GM12878 (cell line): ENCODE results near the gene PSMD8. TPM values are rescaled to one million over a fixed set of nuclear protein-coding genes. Genes with fewer than 3 reads are reported as not detected.

ENCODE experiments used
- ATAC-seq: fragments of 200-7000 bp; cut with Tn5 transposase; 3 replicates; pipeline ENCODE4 v1.9.1; 2020; ENCODE audit warnings: mild to moderate bottlenecking, moderate library complexity
- BruUV-seq: library from RNA; stranded (reverse); fragments of 400-500 nt; replicated peaks from 2 replicates; lab custom pipeline; 2021; lab: Mats Ljungman, UMichigan
- CTCF ChIA-PET: fragments of 300-600 bp; sonication (Branson Sonifier 250); formaldehyde crosslinking; extraction: SDS; loops from one replicate; lab custom pipeline; 2021; ENCODE audit warnings: inconsistent platforms; lab: Yijun Ruan, JAX
- POLR2A ChIA-PET: fragments of 350-600 bp; formaldehyde crosslinking; extraction: SDS; loops from one replicate; lab custom pipeline; 2021; ENCODE audit warnings: inconsistent platforms; lab: Charles Lee
- RAD21 ChIA-PET: fragments of 300-600 bp; sonication (Branson Sonifier 250); formaldehyde crosslinking; loops from one replicate; lab custom pipeline; 2023; ENCODE audit warnings: antibody characterized with exemption; ENCODE audit not compliant: unreplicated experiment; lab: Charles Lee
- SMC1A ChIA-PET: fragments of 300-600 bp; sonication (Branson Sonifier 250); formaldehyde crosslinking; loops from one replicate; lab custom pipeline; 2023; ENCODE audit not compliant: unreplicated experiment, uncharacterized antibody; lab: Charles Lee
- DNase-seq: peaks from one replicate; pipeline ENCODE4 v3.0.0-alpha.2; 2011; ENCODE audit warnings: low read depth, low spot score
- FAIRE-seq: peaks from 3 replicates; lab custom pipeline; 2011; peaks lifted over from hg19 to GRCh38; lab: Jason Lieb, UNC
- H2AFZ ChIP-seq: 2 replicates; pipeline ENCODE4 v1.6.0; 2011; ENCODE audit warnings: low read depth, low read length, control low read depth; ENCODE audit not compliant: control insufficient read depth
- H3K27ac ChIP-seq: 2 replicates; pipeline ENCODE4 v1.5.1; 2011; ENCODE audit warnings: control low read depth; ENCODE audit not compliant: control insufficient read depth, insufficient read depth
- H3K27me3 ChIP-seq, 2 experiments: replicated peaks in 1 of 2; 2 replicates each; pipeline versions ENCODE4 v1.6.0 to v1.6.1; 2011; ENCODE audit warnings: low read length in 1 of 2; ENCODE audit not compliant: control insufficient read depth in 2 of 2, insufficient read depth in 2 of 2
- H3K36me3 ChIP-seq, 2 experiments: 2 replicates each; pipeline ENCODE4 v1.5.1; 2011; ENCODE audit warnings: low read length in 1 of 2; ENCODE audit not compliant: control insufficient read depth in 2 of 2, insufficient read depth in 2 of 2
- H3K4me1 ChIP-seq: 2 replicates; pipeline ENCODE4 v1.6.1; 2011; ENCODE audit warnings: mild to moderate bottlenecking, low read length, moderate library complexity, mixed read lengths; ENCODE audit not compliant: control insufficient read depth, insufficient read depth
- H3K4me2 ChIP-seq: 2 replicates; pipeline ENCODE4 v1.6.0; 2011; ENCODE audit warnings: control low read depth; ENCODE audit not compliant: control insufficient read depth, insufficient read depth
- H3K4me3 ChIP-seq: fragments of 200-600 bp; sonication (generic); 2 replicates; pipeline ENCODE4 v1.5.1; 2016
- H3K79me2 ChIP-seq: 2 replicates; pipeline ENCODE4 v1.6.0; 2011; ENCODE audit warnings: low read length; ENCODE audit not compliant: control insufficient read depth, insufficient read depth
- H3K9ac ChIP-seq: 2 replicates; pipeline ENCODE4 v1.8.0; 2011; ENCODE audit warnings: low read length, control low read depth, mixed read lengths; ENCODE audit not compliant: control insufficient read depth, insufficient read depth
- H3K9me3 ChIP-seq: replicated peaks from 3 replicates; pipeline ENCODE4 v1.5.1; 2011; ENCODE audit warnings: mild to moderate bottlenecking, low read length; ENCODE audit not compliant: control insufficient read depth, insufficient read depth
- H4K20me1 ChIP-seq: 2 replicates; pipeline ENCODE4 v1.6.0; 2011; ENCODE audit not compliant: control insufficient read depth, insufficient read depth
- RFX5 ChIP-seq: IDR thresholded peaks from 2 replicates; pipeline ENCODE4 v1.6.1; 2011; ENCODE audit warnings: low read depth, low read length, improper control_type of control experiment
- RUNX3 ChIP-seq: IDR thresholded peaks from 2 replicates; pipeline ENCODE4 v1.6.1; 2012; ENCODE audit warnings: low read length, inconsistent platforms
- TBL1XR1 ChIP-seq: IDR thresholded peaks from 2 replicates; pipeline ENCODE4 v1.6.1; 2012; ENCODE audit warnings: low read depth, low read length, improper control_type of control experiment
- WGBS: methylation state at CpG from one replicate; pipeline ENCODE4 v1.1.6; 2016; ENCODE audit warnings: low lambda C conversion rate; ENCODE audit not compliant: insufficient replicate concordance, insufficient coverage; ENCODE audit errors: missing lambda C conversion rate; 5-methylcytosine and 5-hydroxymethylcytosine counted together
- in situ Hi-C: fragments of 300-500 bp; cut with MboI; formaldehyde crosslinking; loops from 9 replicates; pipeline ENCODE4 v1.14.3; 2018; ENCODE audit warnings: mixed read lengths
- intact Hi-C: fragments of 100-400 bp; cut with micrococcal nuclease; formaldehyde crosslinking; loops from one replicate; pipeline ENCODE4 v1.14.2; 2022; ENCODE audit not compliant: unreplicated experiment
- polyA plus RNA-seq, 11 experiments: library from polyadenylated mRNA; depleted of rRNA in 4 of 11; unstranded in 6 of 11; stranded (reverse) in 5 of 11; fragments of >200 nt; fragmentation: Nextera tagmentation in 4 of 11; fragmentation: Illumina TruSeq in 1 of 11; extraction: Ambion mirVana in 4 of 11; extraction: Trizol in 1 of 11; gene quantifications; 1 replicate in 1 of 11; 2 replicates in 10 of 11; pipeline versions ENCODE4 v1.2.1 to v1.2.3, GENCODE V29; 2011 to 2016; ENCODE audit warnings: inconsistent platforms in 2 of 11, missing spikeins in 2 of 11, low read depth in 1 of 11
- total RNA-seq, 4 experiments: library from RNA; depleted of rRNA in 3 of 4; stranded (reverse); fragments of >200 nt in 3 of 4; fragmentation: Illumina TruSeq in 1 of 4; extraction: Trizol in 1 of 4; gene quantifications; 2 replicates each; pipeline versions ENCODE4 v1.2.1 to v1.2.3, GENCODE V29; 2013 to 2021
- TF ChIP-seq, protein P1 (sequence below): fragments of 450-650 bp; IDR thresholded peaks from 2 replicates; pipeline ENCODE4 v1.6.1; 2016; ENCODE audit warnings: mild to moderate bottlenecking

PSMD8 gene
- total and polyA plus RNA-seq, 10 of the 15 experiments (the other 5 are each of a cell fraction or from before 2014, with no cell fraction given) = 81.2 to 409 (median 268) TPM

DNA sequence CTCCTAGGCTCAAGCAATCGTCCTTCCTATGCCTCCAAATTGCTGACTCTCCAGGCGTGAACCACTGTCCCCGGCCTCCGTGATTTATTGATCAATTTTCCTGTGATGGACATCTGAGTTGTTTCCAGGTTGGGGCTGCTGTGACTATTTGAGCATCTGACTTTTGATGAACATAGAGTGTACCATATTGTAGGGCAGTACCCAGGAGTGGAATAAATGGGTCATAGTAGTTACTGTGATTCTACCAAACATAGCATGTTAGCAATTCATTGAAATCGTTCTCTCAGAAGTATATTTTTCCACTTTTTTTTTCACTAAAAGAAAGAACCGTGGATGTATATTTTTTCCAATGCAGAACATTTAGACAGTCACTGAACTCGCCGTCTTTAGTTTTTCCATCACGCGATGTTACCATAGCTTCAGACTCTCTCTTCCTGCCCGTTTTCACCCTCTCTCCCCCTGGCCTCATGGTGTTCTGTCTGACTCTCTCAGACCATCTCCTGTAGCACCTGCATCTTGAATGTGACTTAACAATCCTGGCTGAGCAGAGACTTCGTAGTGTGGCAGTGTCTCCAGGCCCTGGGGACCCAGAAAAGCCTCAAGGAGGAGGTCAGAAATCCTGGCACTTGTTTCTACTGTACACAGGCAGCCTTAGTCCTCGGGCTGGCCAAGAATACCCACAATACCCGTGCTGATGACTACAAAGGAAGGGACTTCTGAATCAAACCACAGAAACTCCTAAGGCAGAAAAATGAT is 54.9 kb downstream of the PSMD8 start:
- ChIA-PET RAD21 (no interaction called here), SMC1A (no interaction called here), POLR2A (no interaction called here), CTCF (no interaction called here)
- Histone ChIP-seq H3K9me3 (no peaks in the 10 kb centered on the region), H3K27ac (no peak overlapping the region), H3K79me2 (no peaks in the 10 kb centered on the region), H3K36me3 (no peaks in the 10 kb centered on the region), H3K9ac (no peak overlapping the region), H4K20me1 (no peaks in the 10 kb centered on the region), H3K4me1 (peaks cover 16% of the 10 kb centered on the region), H3K27me3 (no peaks in the 10 kb centered on the region), H2AFZ (no peak overlapping the region), H3K4me2 (no peak overlapping the region), H3K4me3 (no peak overlapping the region)
- in situ Hi-C loops (no loop called here), intact Hi-C loops (no loop called here)
- ATAC-seq (no peak), DNase-seq (no peak), FAIRE-seq (no peak)
- TF ChIP-seq RUNX3 (peak; percentile 21; the same call in 1 of the 2 replicates), TBL1XR1 (no peak)
- no TSS peak for BruUV-seq
- 49% methylated on average over 14 of the region's 14 CpGs for WGBS

DNA sequence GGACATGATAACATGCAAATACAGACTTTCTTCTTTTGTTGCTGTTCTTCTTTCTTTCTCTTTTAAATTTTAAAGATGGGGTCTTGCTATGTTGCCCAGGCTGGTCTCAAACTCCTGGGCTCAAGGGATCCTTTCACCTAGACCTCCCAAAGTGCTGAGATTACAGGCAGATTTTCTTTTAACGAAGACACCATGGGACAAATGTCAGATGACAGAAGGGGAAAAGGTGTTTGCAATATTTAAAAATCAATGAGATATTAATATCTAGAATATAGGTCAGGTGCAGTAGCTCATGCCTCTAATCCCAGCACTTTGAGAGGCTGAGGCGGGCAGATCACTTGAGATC is 55.4 kb downstream of the PSMD8 start:
- TF ChIP-seq, protein P1, sequence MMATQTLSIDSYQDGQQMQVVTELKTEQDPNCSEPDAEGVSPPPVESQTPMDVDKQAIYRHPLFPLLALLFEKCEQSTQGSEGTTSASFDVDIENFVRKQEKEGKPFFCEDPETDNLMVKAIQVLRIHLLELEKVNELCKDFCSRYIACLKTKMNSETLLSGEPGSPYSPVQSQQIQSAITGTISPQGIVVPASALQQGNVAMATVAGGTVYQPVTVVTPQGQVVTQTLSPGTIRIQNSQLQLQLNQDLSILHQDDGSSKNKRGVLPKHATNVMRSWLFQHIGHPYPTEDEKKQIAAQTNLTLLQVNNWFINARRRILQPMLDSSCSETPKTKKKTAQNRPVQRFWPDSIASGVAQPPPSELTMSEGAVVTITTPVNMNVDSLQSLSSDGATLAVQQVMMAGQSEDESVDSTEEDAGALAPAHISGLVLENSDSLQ = peak; percentile 55; the same call in 1 of the 2 replicates
- TF ChIP-seq RFX5 = no peak
- ATAC-seq = no peak
- CTCF ChIA-PET = no interaction called here
- no peaks in the 10 kb centered on the region for H3K36me3 ChIP-seq
- H2AFZ ChIP-seq = no peak overlapping the region
- in situ Hi-C loops = no loop called here
- H3K4me1 ChIP-seq = peaks cover 16% of the 10 kb centered on the region
- POLR2A ChIA-PET = no interaction called here
- H3K27me3 ChIP-seq = no peaks in the 10 kb centered on the region
- WGBS = 46% methylated on average over 2 of the region's 2 CpGs
- no peak for FAIRE-seq
- H4K20me1 ChIP-seq = no peaks in the 10 kb centered on the region
- H3K27ac ChIP-seq = no peak overlapping the region
- no peak overlapping the region for H3K4me2 ChIP-seq
- RAD21 ChIA-PET = no interaction called here
- no peaks in the 10 kb centered on the region for H3K79me2 ChIP-seq
- BruUV-seq = no TSS peak
- SMC1A ChIA-PET = no interaction called here
- H3K9ac ChIP-seq = no peak overlapping the region
- no peak overlapping the region for H3K4me3 ChIP-seq
- no peaks in the 10 kb centered on the region for H3K9me3 ChIP-seq
- DNase-seq = no peak
- intact Hi-C loops = no loop called here
